ENCODE data around the gene B3GNT3. TPM values are rescaled to one million over a fixed set of nuclear protein-coding genes. Genes with fewer than 3 reads are reported as not detected.
A peak's percentile ranks its signal among the peaks of the same experiment; 100 is the strongest.

Gene B3GNT3
- total and polyA plus RNA-seq, 9 of the 15 experiments (the other 6 are each of a cell fraction or from before 2014, with no cell fraction given): 0.06 to 0.11 (median 0.07) TPM; not detected in 6

DNA sequence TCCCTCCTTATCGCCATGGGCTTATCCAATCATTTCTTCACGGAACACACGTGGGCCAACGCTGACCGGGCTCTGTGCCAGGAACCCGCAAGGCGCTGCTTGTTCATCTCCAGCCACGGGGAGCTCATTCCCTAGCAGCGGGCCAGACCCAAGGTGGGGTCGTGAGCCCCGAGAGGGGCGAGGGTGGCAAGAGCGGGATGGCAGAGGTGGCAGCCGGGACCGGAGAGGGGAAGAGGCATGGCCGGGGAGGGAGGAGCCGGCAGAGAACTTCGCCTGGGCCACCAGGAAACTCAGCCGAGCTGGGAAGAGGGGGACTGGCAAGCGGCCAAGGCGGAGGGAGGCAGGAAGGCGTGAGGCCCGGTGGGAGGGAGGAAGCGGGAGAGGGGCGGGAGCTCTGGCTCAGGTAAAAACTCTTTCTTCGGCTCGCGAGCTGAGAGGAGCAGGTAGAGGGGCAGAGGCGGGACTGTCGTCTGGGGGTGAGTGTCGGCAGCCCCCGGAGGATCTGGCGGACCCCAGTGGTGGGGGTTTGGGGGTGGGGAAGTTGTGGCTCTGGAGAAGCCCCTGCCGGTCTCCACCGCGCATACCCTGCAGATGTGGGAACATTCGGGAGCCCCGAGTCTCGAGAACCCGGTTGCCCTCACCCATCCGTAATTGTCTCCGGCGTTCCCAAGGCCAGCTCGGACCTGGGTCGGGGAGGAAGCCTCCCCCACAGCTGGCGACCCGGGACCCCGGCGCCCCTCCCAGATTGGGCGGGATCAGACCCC is at the start of gene B3GNT3 (continued):
- TF ChIP-seq, protein P1, sequence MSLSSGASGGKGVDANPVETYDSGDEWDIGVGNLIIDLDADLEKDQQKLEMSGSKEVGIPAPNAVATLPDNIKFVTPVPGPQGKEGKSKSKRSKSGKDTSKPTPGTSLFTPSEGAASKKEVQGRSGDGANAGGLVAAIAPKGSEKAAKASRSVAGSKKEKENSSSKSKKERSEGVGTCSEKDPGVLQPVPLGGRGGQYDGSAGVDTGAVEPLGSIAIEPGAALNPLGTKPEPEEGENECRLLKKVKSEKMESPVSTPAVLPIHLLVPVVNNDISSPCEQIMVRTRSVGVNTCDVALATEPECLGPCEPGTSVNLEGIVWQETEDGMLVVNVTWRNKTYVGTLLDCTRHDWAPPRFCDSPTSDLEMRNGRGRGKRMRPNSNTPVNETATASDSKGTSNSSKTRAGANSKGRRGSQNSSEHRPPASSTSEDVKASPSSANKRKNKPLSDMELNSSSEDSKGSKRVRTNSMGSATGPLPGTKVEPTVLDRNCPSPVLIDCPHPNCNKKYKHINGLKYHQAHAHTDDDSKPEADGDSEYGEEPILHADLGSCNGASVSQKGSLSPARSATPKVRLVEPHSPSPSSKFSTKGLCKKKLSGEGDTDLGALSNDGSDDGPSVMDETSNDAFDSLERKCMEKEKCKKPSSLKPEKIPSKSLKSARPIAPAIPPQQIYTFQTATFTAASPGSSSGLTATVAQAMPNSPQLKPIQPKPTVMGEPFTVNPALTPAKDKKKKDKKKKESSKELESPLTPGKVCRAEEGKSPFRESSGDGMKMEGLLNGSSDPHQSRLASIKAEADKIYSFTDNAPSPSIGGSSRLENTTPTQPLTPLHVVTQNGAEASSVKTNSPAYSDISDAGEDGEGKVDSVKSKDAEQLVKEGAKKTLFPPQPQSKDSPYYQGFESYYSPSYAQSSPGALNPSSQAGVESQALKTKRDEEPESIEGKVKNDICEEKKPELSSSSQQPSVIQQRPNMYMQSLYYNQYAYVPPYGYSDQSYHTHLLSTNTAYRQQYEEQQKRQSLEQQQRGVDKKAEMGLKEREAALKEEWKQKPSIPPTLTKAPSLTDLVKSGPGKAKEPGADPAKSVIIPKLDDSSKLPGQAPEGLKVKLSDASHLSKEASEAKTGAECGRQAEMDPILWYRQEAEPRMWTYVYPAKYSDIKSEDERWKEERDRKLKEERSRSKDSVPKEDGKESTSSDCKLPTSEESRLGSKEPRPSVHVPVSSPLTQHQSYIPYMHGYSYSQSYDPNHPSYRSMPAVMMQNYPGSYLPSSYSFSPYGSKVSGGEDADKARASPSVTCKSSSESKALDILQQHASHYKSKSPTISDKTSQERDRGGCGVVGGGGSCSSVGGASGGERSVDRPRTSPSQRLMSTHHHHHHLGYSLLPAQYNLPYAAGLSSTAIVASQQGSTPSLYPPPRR (CRISPR knock-in tag; IDR thresholded peaks at IDR 0.05; ENCODE audit: borderline replicate concordance): 0 out of 2 replicates have a peak, but pooled peaks have one; percentile 29
- TF ChIP-seq, protein P2, sequence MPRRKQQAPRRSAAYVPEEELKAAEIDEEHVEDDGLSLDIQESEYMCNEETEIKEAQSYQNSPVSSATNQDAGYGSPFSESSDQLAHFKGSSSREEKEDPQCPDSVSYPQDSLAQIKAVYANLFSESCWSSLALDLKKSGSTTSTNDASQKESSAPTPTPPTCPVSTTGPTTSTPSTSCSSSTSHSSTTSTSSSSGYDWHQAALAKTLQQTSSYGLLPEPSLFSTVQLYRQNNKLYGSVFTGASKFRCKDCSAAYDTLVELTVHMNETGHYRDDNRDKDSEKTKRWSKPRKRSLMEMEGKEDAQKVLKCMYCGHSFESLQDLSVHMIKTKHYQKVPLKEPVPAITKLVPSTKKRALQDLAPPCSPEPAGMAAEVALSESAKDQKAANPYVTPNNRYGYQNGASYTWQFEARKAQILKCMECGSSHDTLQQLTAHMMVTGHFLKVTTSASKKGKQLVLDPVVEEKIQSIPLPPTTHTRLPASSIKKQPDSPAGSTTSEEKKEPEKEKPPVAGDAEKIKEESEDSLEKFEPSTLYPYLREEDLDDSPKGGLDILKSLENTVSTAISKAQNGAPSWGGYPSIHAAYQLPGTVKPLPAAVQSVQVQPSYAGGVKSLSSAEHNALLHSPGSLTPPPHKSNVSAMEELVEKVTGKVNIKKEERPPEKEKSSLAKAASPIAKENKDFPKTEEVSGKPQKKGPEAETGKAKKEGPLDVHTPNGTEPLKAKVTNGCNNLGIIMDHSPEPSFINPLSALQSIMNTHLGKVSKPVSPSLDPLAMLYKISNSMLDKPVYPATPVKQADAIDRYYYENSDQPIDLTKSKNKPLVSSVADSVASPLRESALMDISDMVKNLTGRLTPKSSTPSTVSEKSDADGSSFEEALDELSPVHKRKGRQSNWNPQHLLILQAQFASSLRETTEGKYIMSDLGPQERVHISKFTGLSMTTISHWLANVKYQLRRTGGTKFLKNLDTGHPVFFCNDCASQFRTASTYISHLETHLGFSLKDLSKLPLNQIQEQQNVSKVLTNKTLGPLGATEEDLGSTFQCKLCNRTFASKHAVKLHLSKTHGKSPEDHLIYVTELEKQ (CRISPR knock-in tag; IDR thresholded peaks at IDR 0.05): no peak
- TF ChIP-seq, protein P3, sequence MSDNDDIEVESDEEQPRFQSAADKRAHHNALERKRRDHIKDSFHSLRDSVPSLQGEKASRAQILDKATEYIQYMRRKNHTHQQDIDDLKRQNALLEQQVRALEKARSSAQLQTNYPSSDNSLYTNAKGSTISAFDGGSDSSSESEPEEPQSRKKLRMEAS (CRISPR knock-in tag; IDR thresholded peaks at IDR 0.05): peak; percentile 66; the same call in 1 of the 2 replicates
- TF ChIP-seq, protein P4, sequence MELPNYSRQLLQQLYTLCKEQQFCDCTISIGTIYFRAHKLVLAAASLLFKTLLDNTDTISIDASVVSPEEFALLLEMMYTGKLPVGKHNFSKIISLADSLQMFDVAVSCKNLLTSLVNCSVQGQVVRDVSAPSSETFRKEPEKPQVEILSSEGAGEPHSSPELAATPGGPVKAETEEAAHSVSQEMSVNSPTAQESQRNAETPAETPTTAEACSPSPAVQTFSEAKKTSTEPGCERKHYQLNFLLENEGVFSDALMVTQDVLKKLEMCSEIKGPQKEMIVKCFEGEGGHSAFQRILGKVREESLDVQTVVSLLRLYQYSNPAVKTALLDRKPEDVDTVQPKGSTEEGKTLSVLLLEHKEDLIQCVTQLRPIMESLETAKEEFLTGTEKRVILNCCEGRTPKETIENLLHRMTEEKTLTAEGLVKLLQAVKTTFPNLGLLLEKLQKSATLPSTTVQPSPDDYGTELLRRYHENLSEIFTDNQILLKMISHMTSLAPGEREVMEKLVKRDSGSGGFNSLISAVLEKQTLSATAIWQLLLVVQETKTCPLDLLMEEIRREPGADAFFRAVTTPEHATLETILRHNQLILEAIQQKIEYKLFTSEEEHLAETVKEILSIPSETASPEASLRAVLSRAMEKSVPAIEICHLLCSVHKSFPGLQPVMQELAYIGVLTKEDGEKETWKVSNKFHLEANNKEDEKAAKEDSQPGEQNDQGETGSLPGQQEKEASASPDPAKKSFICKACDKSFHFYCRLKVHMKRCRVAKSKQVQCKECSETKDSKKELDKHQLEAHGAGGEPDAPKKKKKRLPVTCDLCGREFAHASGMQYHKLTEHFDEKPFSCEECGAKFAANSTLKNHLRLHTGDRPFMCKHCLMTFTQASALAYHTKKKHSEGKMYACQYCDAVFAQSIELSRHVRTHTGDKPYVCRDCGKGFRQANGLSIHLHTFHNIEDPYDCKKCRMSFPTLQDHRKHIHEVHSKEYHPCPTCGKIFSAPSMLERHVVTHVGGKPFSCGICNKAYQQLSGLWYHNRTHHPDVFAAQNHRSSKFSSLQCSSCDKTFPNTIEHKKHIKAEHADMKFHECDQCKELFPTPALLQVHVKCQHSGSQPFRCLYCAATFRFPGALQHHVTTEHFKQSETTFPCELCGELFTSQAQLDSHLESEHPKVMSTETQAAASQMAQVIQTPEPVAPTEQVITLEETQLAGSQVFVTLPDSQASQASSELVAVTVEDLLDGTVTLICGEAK (IDR thresholded peaks at IDR 0.05): 0 out of 2 replicates have a peak, but pooled peaks have one; percentile 49
- TF ChIP-seq, protein P4 (CRISPR knock-in tag; IDR thresholded peaks at IDR 0.05): no peak
- TF ChIP-seq SAFB2 (IDR thresholded peaks at IDR 0.05; ENCODE audit: borderline replicate concordance, low read depth, low read length, severe bottlenecking): no peak
- no peak for TF ChIP-seq ZBTB8A (IDR thresholded peaks at IDR 0.05; ENCODE audit: partially characterized antibody)

Data from K562 (cell line).